HEK293 (cell line): ENCODE data around the gene PHF21A.
A peak's percentile ranks its signal among the peaks of the same experiment; 100 is the strongest.

ENCODE experiments used
- KLF1 ChIP-seq: fragments of 450-650 bp; formaldehyde crosslinking; IDR thresholded peaks from 2 replicates; pipeline ENCODE4 v1.5.1; 2016; ENCODE audit warnings: missing biosample characterization, missing genetic modification characterization
- MZF1 ChIP-seq: fragments of 450-650 bp; formaldehyde crosslinking; IDR thresholded peaks from 2 replicates; pipeline ENCODE4 v1.5.1; 2017; ENCODE audit warnings: missing biosample characterization, missing genetic modification characterization, borderline replicate concordance
- PRDM2 ChIP-seq: fragments of 450-650 bp; formaldehyde crosslinking; IDR thresholded peaks from 2 replicates; pipeline ENCODE4 v1.5.1; 2016; ENCODE audit warnings: missing biosample characterization, missing genetic modification characterization, borderline replicate concordance
- SALL2 ChIP-seq: fragments of 450-650 bp; formaldehyde crosslinking; IDR thresholded peaks from 2 replicates; pipeline ENCODE4 v1.5.0; 2017; ENCODE audit warnings: missing biosample characterization, mild to moderate bottlenecking, missing genetic modification characterization, borderline replicate concordance
- SETDB1 ChIP-seq: IDR thresholded peaks from one replicate; pipeline ENCODE4 v1.6.1; 2017; ENCODE audit warnings: mild to moderate bottlenecking, low read length, moderate library complexity, mixed read lengths; ENCODE audit not compliant: insufficient read length
- WT1 ChIP-seq: fragments of 450-650 bp; formaldehyde crosslinking; IDR thresholded peaks from 2 replicates; pipeline ENCODE4 v1.5.1; 2016; ENCODE audit warnings: missing biosample characterization, missing genetic modification characterization
- ZBTB20 ChIP-seq: fragments of 450-650 bp; formaldehyde crosslinking; IDR thresholded peaks from 2 replicates; pipeline ENCODE4 v1.5.1; 2016; ENCODE audit warnings: missing biosample characterization, missing genetic modification characterization
- ZBTB8A ChIP-seq: fragments of 450-650 bp; formaldehyde crosslinking; IDR thresholded peaks from 2 replicates; pipeline ENCODE4 v1.5.1; 2016; ENCODE audit warnings: missing biosample characterization, missing genetic modification characterization
- ZFP69B ChIP-seq: fragments of 450-650 bp; formaldehyde crosslinking; IDR thresholded peaks from 2 replicates; pipeline ENCODE4 v1.5.1; 2016; ENCODE audit warnings: missing biosample characterization, missing genetic modification characterization
- ZNF133 ChIP-seq: fragments of 450-650 bp; formaldehyde crosslinking; IDR thresholded peaks from 2 replicates; pipeline ENCODE4 v1.5.1; 2016; ENCODE audit warnings: missing biosample characterization, missing genetic modification characterization
- ZNF391 ChIP-seq: fragments of 450-650 bp; formaldehyde crosslinking; IDR thresholded peaks from 2 replicates; pipeline ENCODE4 v1.5.1; 2016; ENCODE audit warnings: low read depth, missing biosample characterization, missing genetic modification characterization, borderline replicate concordance
- ZNF423 ChIP-seq: fragments of 450-650 bp; formaldehyde crosslinking; IDR thresholded peaks from 2 replicates; pipeline ENCODE4 v1.5.1; 2016; ENCODE audit warnings: missing biosample characterization, missing genetic modification characterization
- ZNF548 ChIP-seq: fragments of 450-650 bp; formaldehyde crosslinking; IDR thresholded peaks from 2 replicates; pipeline ENCODE4 v1.5.1; 2016; ENCODE audit warnings: missing biosample characterization, missing genetic modification characterization
- ZNF626 ChIP-seq: fragments of 450-650 bp; sonication (Bioruptor Pico); formaldehyde crosslinking; IDR thresholded peaks from 2 replicates; pipeline ENCODE4 v1.5.1; 2018; ENCODE audit warnings: missing biosample characterization, missing genetic modification characterization, inconsistent platforms
- ZNF658 ChIP-seq: fragments of 450-650 bp; formaldehyde crosslinking; IDR thresholded peaks from 2 replicates; pipeline ENCODE4; 2016; ENCODE audit warnings: missing biosample characterization, missing genetic modification characterization
- ZNF677 ChIP-seq: fragments of 450-650 bp; IDR thresholded peaks from 2 replicates; pipeline ENCODE4 v1.5.0; 2018; ENCODE audit warnings: missing biosample characterization, mild to moderate bottlenecking, missing genetic modification characterization, moderate library complexity
- ZNF704 ChIP-seq: fragments of 450-650 bp; formaldehyde crosslinking; IDR thresholded peaks from 2 replicates; pipeline ENCODE4 v1.5.1; 2016; ENCODE audit warnings: missing biosample characterization, missing genetic modification characterization
- ZNF837 ChIP-seq: fragments of 450-650 bp; formaldehyde crosslinking; IDR thresholded peaks from 2 replicates; pipeline ENCODE4 v1.5.1; 2016; ENCODE audit warnings: missing biosample characterization, missing genetic modification characterization
- TF ChIP-seq, protein P1 (sequence below): fragments of 450-650 bp; formaldehyde crosslinking; IDR thresholded peaks from 2 replicates; pipeline ENCODE4 v1.5.1; 2017; ENCODE audit warnings: missing biosample characterization, missing genetic modification characterization
- TF ChIP-seq, protein P2 (sequence below): fragments of 450-650 bp; formaldehyde crosslinking; IDR thresholded peaks from 2 replicates; pipeline ENCODE4 v1.5.1; 2016; ENCODE audit warnings: missing biosample characterization, missing genetic modification characterization

Gene PHF21A

DNA sequence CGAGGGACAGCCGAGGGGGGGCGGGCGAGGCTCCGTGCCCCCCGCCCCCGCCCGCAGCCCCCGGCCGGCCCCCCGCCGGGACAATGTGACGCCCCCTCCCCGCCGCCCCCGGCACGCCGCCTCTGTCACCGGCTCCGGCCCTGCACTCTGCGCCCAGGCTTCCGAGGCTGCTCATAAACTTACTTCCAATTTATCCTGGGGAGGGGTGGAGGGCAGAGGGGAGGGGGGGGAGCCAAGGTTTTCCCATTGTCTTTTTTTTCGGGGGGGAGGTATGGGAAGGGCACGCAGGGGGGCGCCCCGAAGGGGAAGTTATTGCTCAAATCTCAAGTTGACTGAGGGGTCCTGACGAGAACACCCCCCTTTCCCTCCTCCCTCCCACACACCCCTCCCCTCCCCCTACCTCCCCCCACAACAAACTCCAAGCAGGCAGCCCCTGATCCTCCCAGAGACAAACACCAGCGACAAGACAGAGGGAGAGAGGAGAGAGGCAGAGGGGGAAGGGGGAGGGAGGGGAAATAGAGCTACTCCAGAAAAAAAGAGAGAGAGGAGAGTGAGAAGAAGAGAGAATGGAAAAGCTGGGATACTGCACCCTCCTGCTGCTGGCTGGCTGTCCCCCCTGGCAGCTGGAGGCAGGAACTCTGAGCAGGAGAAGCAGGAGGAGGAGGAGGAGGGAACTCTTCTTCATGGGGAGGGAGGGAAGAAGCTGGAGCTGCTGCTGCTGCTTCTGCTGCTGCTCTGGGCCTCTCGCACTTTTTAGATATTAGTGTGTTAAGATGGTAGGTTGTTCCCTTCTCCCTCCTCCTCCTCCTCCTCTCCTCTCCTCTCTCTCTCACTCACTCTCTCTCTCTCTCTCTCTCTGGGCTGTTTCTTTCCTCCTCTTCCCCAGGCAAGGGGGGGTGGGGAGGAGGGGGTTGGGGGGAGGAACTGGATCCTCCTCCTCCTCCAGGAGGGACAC, 631 bp downstream of the PHF21A start (continued):
- TF ChIP-seq, protein P1, sequence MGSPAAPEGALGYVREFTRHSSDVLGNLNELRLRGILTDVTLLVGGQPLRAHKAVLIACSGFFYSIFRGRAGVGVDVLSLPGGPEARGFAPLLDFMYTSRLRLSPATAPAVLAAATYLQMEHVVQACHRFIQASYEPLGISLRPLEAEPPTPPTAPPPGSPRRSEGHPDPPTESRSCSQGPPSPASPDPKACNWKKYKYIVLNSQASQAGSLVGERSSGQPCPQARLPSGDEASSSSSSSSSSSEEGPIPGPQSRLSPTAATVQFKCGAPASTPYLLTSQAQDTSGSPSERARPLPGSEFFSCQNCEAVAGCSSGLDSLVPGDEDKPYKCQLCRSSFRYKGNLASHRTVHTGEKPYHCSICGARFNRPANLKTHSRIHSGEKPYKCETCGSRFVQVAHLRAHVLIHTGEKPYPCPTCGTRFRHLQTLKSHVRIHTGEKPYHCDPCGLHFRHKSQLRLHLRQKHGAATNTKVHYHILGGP (tag by site-specific recombination), result no peak
- TF ChIP-seq ZNF658 (tag by site-specific recombination) (no peak), ZNF423 (tag by site-specific recombination) (no peak), ZNF626 (tag by site-specific recombination) (no peak), ZBTB8A (tag by site-specific recombination) (no peak), SALL2 (tag by site-specific recombination) (no peak), ZNF837 (tag by site-specific recombination) (no peak), ZNF548 (tag by site-specific recombination) (no peak), ZNF391 (tag by site-specific recombination) (0 out of 2 replicates have a peak, but pooled peaks have one; percentile 18), KLF1 (tag by site-specific recombination) (no peak), PRDM2 (tag by site-specific recombination) (no peak), SETDB1 (no peak), ZNF677 (tag by site-specific recombination) (no peak), ZNF133 (tag by site-specific recombination) (no peak), MZF1 (tag by site-specific recombination) (peak; percentile 23; the same call in 1 of the 2 replicates), ZNF704 (tag by site-specific recombination) (no peak), ZFP69B (tag by site-specific recombination) (peak; percentile 34; the same call in 1 of the 2 replicates), WT1 (peak; percentile 30; the same call in 1 of the 2 replicates), ZBTB20 (tag by site-specific recombination) (peak; percentile 71)
- TF ChIP-seq, protein P2, sequence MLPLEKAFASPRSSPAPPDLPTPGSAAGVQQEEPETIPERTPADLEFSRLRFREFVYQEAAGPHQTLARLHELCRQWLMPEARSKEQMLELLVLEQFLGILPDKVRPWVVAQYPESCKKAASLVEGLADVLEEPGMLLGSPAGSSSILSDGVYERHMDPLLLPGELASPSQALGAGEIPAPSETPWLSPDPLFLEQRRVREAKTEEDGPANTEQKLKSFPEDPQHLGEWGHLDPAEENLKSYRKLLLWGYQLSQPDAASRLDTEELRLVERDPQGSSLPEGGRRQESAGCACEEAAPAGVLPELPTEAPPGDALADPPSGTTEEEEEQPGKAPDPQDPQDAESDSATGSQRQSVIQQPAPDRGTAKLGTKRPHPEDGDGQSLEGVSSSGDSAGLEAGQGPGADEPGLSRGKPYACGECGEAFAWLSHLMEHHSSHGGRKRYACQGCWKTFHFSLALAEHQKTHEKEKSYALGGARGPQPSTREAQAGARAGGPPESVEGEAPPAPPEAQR (tag by site-specific recombination), result no peak
- TF ChIP-seq, all 188 proteins: peak for 39
